Measurements from ENCODE around the gene ARHGEF3. TPM values are rescaled to one million over a fixed set of nuclear protein-coding genes. Genes with fewer than 3 reads are reported as not detected.

ARHGEF3 gene
- total RNA-seq, 6 experiments from 2014 or later: 1.0 to 2.9 (median 1.6) TPM

- ATAC-seq (no peak), DNase-seq (no peak)
- Histone ChIP-seq H3K4me1 (no peaks in the 10 kb centered on the region), H3K9me3 (no peaks in the 10 kb centered on the region), H3K36me3 (no peaks in the 10 kb centered on the region), H3K27me3 (peaks cover 0 to 3% of the 10 kb centered on the region in 2 donors), H3K27ac (no peak overlapping the region), H3K4me3 (no peak overlapping the region)
- intact Hi-C loops (cut with DNase I): no loop called here
- TF ChIP-seq CTCF (IDR thresholded peaks at IDR 0.05) (no peak), POLR2A (IDR thresholded peaks at IDR 0.05) (no peak)
- WGBS (ENCODE audit: insufficient coverage, low coverage, low lambda C conversion rate, missing lambda C conversion rate): 64% methylated on average over 4 of the region's 4 CpGs
Measured at GRCh38 chr3:56817646-56818045, 15.9 kb upstream of the ARHGEF3 start.

GRCh38 chr3:56816061-56816460, 14.3 kb upstream of the ARHGEF3 start:
- no peak for TF ChIP-seq CTCF (IDR thresholded peaks at IDR 0.05)
- no peak for TF ChIP-seq POLR2A (IDR thresholded peaks at IDR 0.05)
- peaks cover 0 to 3% of the 10 kb centered on the region in 2 donors for H3K27me3 ChIP-seq
- no peak overlapping the region for H3K27ac ChIP-seq
- intact Hi-C loops (cut with DNase I): no loop called here
- H3K9me3 ChIP-seq: no peaks in the 10 kb centered on the region
- no peaks in the 10 kb centered on the region for H3K36me3 ChIP-seq
- DNase-seq: no peak
- no peaks in the 10 kb centered on the region for H3K4me1 ChIP-seq
- no peak overlapping the region for H3K4me3 ChIP-seq
- no peak for ATAC-seq

GRCh38 chr3:56815589-56815988, 13.8 kb upstream of the ARHGEF3 start:
- Histone ChIP-seq H3K27me3 (peaks cover 0 to 3% of the 10 kb centered on the region in 2 donors), H3K4me1 (no peaks in the 10 kb centered on the region), H3K36me3 (no peaks in the 10 kb centered on the region), H3K4me3 (no peak overlapping the region), H3K9me3 (no peaks in the 10 kb centered on the region), H3K27ac (no peak overlapping the region)
- ATAC-seq: no peak
- no peak for DNase-seq
- WGBS (ENCODE audit: insufficient coverage, low coverage, low lambda C conversion rate, missing lambda C conversion rate): 71% methylated on average over 1 of the region's 1 CpG
- TF ChIP-seq CTCF (IDR thresholded peaks at IDR 0.05) (no peak), POLR2A (IDR thresholded peaks at IDR 0.05) (no peak)
- intact Hi-C loops (cut with DNase I): no loop called here

GRCh38 chr3:56813653-56813960, 11.9 kb upstream of the ARHGEF3 start:
- Histone ChIP-seq H3K36me3 (no peaks in the 10 kb centered on the region), H3K4me3 (no peak overlapping the region), H3K27me3 (peaks cover 0 to 3% of the 10 kb centered on the region in 2 donors), H3K27ac (no peak overlapping the region), H3K9me3 (no peaks in the 10 kb centered on the region), H3K4me1 (no peaks in the 10 kb centered on the region)
- WGBS (ENCODE audit: insufficient coverage, low coverage, low lambda C conversion rate, missing lambda C conversion rate): 0% methylated on average over 1 of the region's 1 CpG
- intact Hi-C loops (cut with DNase I): no loop called here
- ATAC-seq: no peak
- no peak for TF ChIP-seq CTCF (IDR thresholded peaks at IDR 0.05)
- TF ChIP-seq POLR2A (IDR thresholded peaks at IDR 0.05): no peak
- DNase-seq: no peak
